ENCODE results near the gene GNG12.

GRCh38 chr1:67791261-67791660, 42.0 kb downstream of the GNG12 start:
- TF ChIP-seq CTCF (IDR thresholded peaks at IDR 0.05) (no peak), POLR2A (IDR thresholded peaks at IDR 0.05) (no peak)
